Suprapubic skin (tissue), 4 donors: ENCODE results near the gene TNFRSF4.

Experiments
- EP300 ChIP-seq: sonication (generic); formaldehyde crosslinking; IDR thresholded peaks from one replicate; pipeline ENCODE4 v1.6.1; 2017; ENCODE audit warnings: antibody characterized with exemption
- POLR2A ChIP-seq, 2 donors: fragments of 450-650 bp; IDR thresholded peaks; one replicate each; pipeline ENCODE4 v1.6.1; 2017; ENCODE audit warnings: antibody characterized with exemption in 2 of 2, mild to moderate bottlenecking in 2 of 2, moderate library complexity in 2 of 2
- POLR2AphosphoS5 ChIP-seq, 3 donors: sonication (generic); formaldehyde crosslinking; IDR thresholded peaks; one replicate each; pipeline ENCODE4 v1.6.1; 2017; ENCODE audit warnings: antibody characterized with exemption in 3 of 3

GRCh38 chr1:1173061-1173792 lies 40.7 kb downstream of the TNFRSF4 start:
- TF ChIP-seq POLR2A (IDR thresholded peaks at IDR 0.05): no peak
- no peak for TF ChIP-seq POLR2AphosphoS5 (IDR thresholded peaks at IDR 0.05)
- no peak for TF ChIP-seq EP300
